ENCODE results near the gene SLC6A1. TPM values are rescaled to one million over a fixed set of nuclear protein-coding genes. Genes with fewer than 3 reads are reported as not detected.

Gene SLC6A1
- total RNA-seq, result not detected in 2 replicates

GRCh38 chr3:10992017-10992942 is at the start of gene SLC6A1:
Gene SLC6A1, plus strand, starts transcription at chr3:10992748. Its CDS starts 24,464 bp downstream, at chr3:11017212.
- peak within 1 kb of the TSS; percentile 74 for H3K4me3 Mint-ChIP-seq

GRCh38 chr3:10944866-10945265 is 47.7 kb upstream of the SLC6A1 start:
- H3K4me1 Mint-ChIP-seq, result no peaks in the 10 kb centered on the region
- CTCF ChIA-PET, result interaction anchor here (0.6 to 1.9 kb wide), 3 partner anchors 91 to 706 kb away, joined by 3 to 4 read pairs (median 4); no protein-coding TSS in a partner anchor
- ATAC-seq (ENCODE audit: low read depth) (no peak), DNase-seq (no peak)
- H3K27me3 Mint-ChIP-seq, result peaks cover 13% of the 10 kb centered on the region
- POLR2A ChIA-PET, result no interaction called here
- no peak overlapping the region for H3K4me3 Mint-ChIP-seq
- H3K27ac Mint-ChIP-seq, result no peak overlapping the region
- intact Hi-C loops (cut with micrococcal nuclease), result loop anchor here (1.0 to 10.0 kb wide), 3 partner anchors 188 to 707 kb away; no protein-coding TSS in a partner anchor
- H3K9me3 Mint-ChIP-seq, result peaks cover 3% of the 10 kb centered on the region
- no peaks in the 10 kb centered on the region for H3K36me3 Mint-ChIP-seq (ENCODE audit: low read depth)
- no peak for TF ChIP-seq CTCF (IDR thresholded peaks at IDR 0.05)

More at GRCh38 chr3:10992017-10992942, at the start of gene SLC6A1:
- Mint-ChIP-seq H3K4me1 (peaks cover 12% of the 10 kb centered on the region), H3K27ac (no peak within 1 kb of the TSS), H3K36me3 (ENCODE audit: low read depth) (no peaks in the 10 kb centered on the region), H3K27me3 (peaks cover 62% of the 10 kb centered on the region), H3K9me3 (no peaks in the 10 kb centered on the region)
- ATAC-seq (ENCODE audit: low read depth), result no peak
- intact Hi-C loops (cut with micrococcal nuclease), result no loop called here
- CTCF ChIA-PET, result no interaction called here
- DNase-seq, result no peak
- POLR2A ChIA-PET, result no interaction called here
- TF ChIP-seq CTCF (IDR thresholded peaks at IDR 0.05), result no peak

GRCh38 chr3:10945683-10946287 is 46.8 kb upstream of the SLC6A1 start:
- Mint-ChIP-seq H3K27me3 (peaks cover 13% of the 10 kb centered on the region), H3K27ac (no peak overlapping the region), H3K9me3 (peaks cover 3% of the 10 kb centered on the region), H3K4me3 (no peak overlapping the region), H3K4me1 (no peaks in the 10 kb centered on the region), H3K36me3 (ENCODE audit: low read depth) (no peaks in the 10 kb centered on the region)
- intact Hi-C loops (cut with micrococcal nuclease), result loop anchor here (1.0 to 10.0 kb wide), 2 partner anchors 389 to 707 kb away; no protein-coding TSS in a partner anchor
- POLR2A ChIA-PET, result no interaction called here
- DNase-seq (peak; percentile 37), ATAC-seq (ENCODE audit: low read depth) (no peak)
- no peak for TF ChIP-seq CTCF (IDR thresholded peaks at IDR 0.05)
- CTCF ChIA-PET, result interaction anchor here (1.9 kb wide), 2 partner anchors 118 to 705 kb away, joined by 4 read pairs; no protein-coding TSS in a partner anchor

- peaks cover 3% of the 10 kb centered on the region for H3K9me3 Mint-ChIP-seq
- POLR2A ChIA-PET, result no interaction called here
- peaks cover 13% of the 10 kb centered on the region for H3K27me3 Mint-ChIP-seq
- no peaks in the 10 kb centered on the region for H3K36me3 Mint-ChIP-seq (ENCODE audit: low read depth)
- ATAC-seq (ENCODE audit: low read depth), result no peak
- TF ChIP-seq CTCF (IDR thresholded peaks at IDR 0.05), result no peak
- CTCF ChIA-PET, result interaction anchor here (1.4 to 1.9 kb wide), 3 partner anchors 118 to 705 kb away, joined by 4 to 5 read pairs (median 4); no protein-coding TSS in a partner anchor
- intact Hi-C loops (cut with micrococcal nuclease), result loop anchor here (10.0 kb wide), 1 partner anchor 388 kb away; no protein-coding TSS in a partner anchor
- H3K4me1 Mint-ChIP-seq, result no peaks in the 10 kb centered on the region
- H3K4me3 Mint-ChIP-seq, result no peak overlapping the region
- DNase-seq, result no peak
- H3K27ac Mint-ChIP-seq, result no peak overlapping the region
Observed at GRCh38 chr3:10946526-10946925, 46.0 kb upstream of the SLC6A1 start.

- no peak for ATAC-seq (ENCODE audit: low read depth)
- no peaks in the 10 kb centered on the region for H3K9me3 Mint-ChIP-seq
- intact Hi-C loops (cut with micrococcal nuclease), result loop anchor here (10.0 kb wide), 1 partner anchor 386 kb away; no protein-coding TSS in a partner anchor
- no peak for DNase-seq
- no peak overlapping the region for H3K27ac Mint-ChIP-seq
- H3K27me3 Mint-ChIP-seq, result peaks cover 7% of the 10 kb centered on the region
- H3K4me3 Mint-ChIP-seq, result no peak overlapping the region
- ChIA-PET CTCF (interaction anchor here (1.1 kb wide), 1 partner anchor 10 kb away, joined by 3 read pairs; no protein-coding TSS in a partner anchor), POLR2A (no interaction called here)
- H3K4me1 Mint-ChIP-seq, result no peaks in the 10 kb centered on the region
- H3K36me3 Mint-ChIP-seq (ENCODE audit: low read depth), result no peaks in the 10 kb centered on the region
- no peak for TF ChIP-seq CTCF (IDR thresholded peaks at IDR 0.05)
Observed at GRCh38 chr3:10948326-10948725, 44.2 kb upstream of the SLC6A1 start.

Measured in activated B cell treated with CpG ODN at 0.5 μM for 24 hours (primary cell).